ENCODE data around the gene KIF13A. TPM values are rescaled to one million over a fixed set of nuclear protein-coding genes. Genes with fewer than 3 reads are reported as not detected.

Gene KIF13A
- total RNA-seq, 5 donors from 2014 or later (not counting 1 experiment from before 2014, with no cell fraction given) = 0.55 to 2.0 (median 0.92) TPM

- H3K4me3 ChIP-seq (ENCODE audit: control insufficient read depth in 1 of 2, extremely low read depth in 1 of 2, low read length in 1 of 2) = no peak overlapping the region
- H3K4me1 Mint-ChIP-seq = no peaks in the 10 kb centered on the region
- no peaks in the 10 kb centered on the region for H3K9me3 ChIP-seq
- H3K36me3 ChIP-seq (ENCODE audit: control insufficient read depth in 2 of 2, extremely low read depth in 1 of 2, insufficient read depth in 1 of 2, low read length in 1 of 2) = no peaks in the 10 kb centered on the region
- no peaks in the 10 kb centered on the region for H3K9me3 Mint-ChIP-seq
- H3K27ac Mint-ChIP-seq = no peak overlapping the region
- no peaks in the 10 kb centered on the region for H3K36me3 Mint-ChIP-seq
- DNase-seq (no peak), ATAC-seq (replicated peaks in 1 of 4) (no peak)
- H3K4me1 ChIP-seq (ENCODE audit: control insufficient read depth in 1 of 2, extremely low read depth in 1 of 2, insufficient read depth in 2 of 2, low read length in 2 of 2) = no peaks in the 10 kb centered on the region
- no peak overlapping the region for H3K4me3 Mint-ChIP-seq
- H3K27ac ChIP-seq (ENCODE audit: low read length) = no peak overlapping the region
- peaks cover 0 to 10% of the 10 kb centered on the region in 2 experiments for H3K27me3 ChIP-seq (replicated peaks in 1 of 2; ENCODE audit: control insufficient read depth in 2 of 2, extremely low read depth in 1 of 2, insufficient read depth in 2 of 2, low read length in 1 of 2)
- 67% methylated on average over 2 of the region's 4 CpGs for WGBS (ENCODE audit: insufficient coverage)
- peaks cover 17 to 30% of the 10 kb centered on the region in 2 donors for H3K27me3 Mint-ChIP-seq
- ChIA-PET POLR2A (interaction anchor here in 1 of 2 donors (0.6 kb wide), 1 partner anchor 1176 kb away, joined by 3 read pairs; no protein-coding TSS in a partner anchor), CTCF (no interaction called here)
Measured at GRCh38 chr6:17957904-17958620, 29.4 kb downstream of the KIF13A start.

DNA sequence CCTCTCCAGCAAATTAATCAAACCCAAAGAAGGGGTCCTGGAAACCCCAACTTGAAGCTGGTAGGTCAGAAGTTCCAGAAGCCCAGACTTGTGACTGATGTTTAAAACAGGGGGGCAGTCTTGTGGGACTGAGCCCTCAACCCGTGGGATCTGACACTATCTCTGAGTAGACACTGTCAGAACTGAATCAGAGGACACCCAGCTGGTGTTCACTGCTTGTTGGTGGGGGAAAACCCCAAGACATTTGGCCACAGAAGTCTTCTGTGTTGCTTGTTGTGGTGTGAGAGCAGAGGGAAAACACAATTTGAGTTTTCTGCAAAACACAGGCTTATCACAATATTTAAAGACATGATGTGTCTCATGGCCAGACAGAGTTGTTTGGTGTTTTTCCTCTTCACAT lies 29.9 kb downstream of the KIF13A start:
- H3K27me3 ChIP-seq (replicated peaks in 1 of 2; ENCODE audit: control insufficient read depth in 2 of 2, extremely low read depth in 1 of 2, insufficient read depth in 2 of 2, low read length in 1 of 2) = peaks cover 0 to 9% of the 10 kb centered on the region in 2 experiments
- H3K27me3 Mint-ChIP-seq = peaks cover 17 to 27% of the 10 kb centered on the region in 2 donors
- no peaks in the 10 kb centered on the region for H3K4me1 ChIP-seq (ENCODE audit: control insufficient read depth in 1 of 2, extremely low read depth in 1 of 2, insufficient read depth in 2 of 2, low read length in 2 of 2)
- ATAC-seq (replicated peaks in 1 of 4) (no peak), DNase-seq (peak in 1 of 35 experiments; percentile 2)
- no peaks in the 10 kb centered on the region for H3K9me3 ChIP-seq
- H3K36me3 Mint-ChIP-seq = no peaks in the 10 kb centered on the region
- no peak overlapping the region for H3K4me3 ChIP-seq (ENCODE audit: control insufficient read depth in 1 of 2, extremely low read depth in 1 of 2, low read length in 1 of 2)
- no peaks in the 10 kb centered on the region for H3K36me3 ChIP-seq (ENCODE audit: control insufficient read depth in 2 of 2, extremely low read depth in 1 of 2, insufficient read depth in 1 of 2, low read length in 1 of 2)
- H3K4me3 Mint-ChIP-seq = no peak overlapping the region
- H3K27ac Mint-ChIP-seq = no peak overlapping the region
- no peaks in the 10 kb centered on the region for H3K4me1 Mint-ChIP-seq
- no CpG with 5 or more reads among the region's 1 CpG for WGBS (ENCODE audit: insufficient coverage)
- H3K27ac ChIP-seq (ENCODE audit: low read length) = no peak overlapping the region
- no peaks in the 10 kb centered on the region for H3K9me3 Mint-ChIP-seq
- ChIA-PET CTCF (no interaction called here), POLR2A (interaction anchor here in 1 of 2 donors (0.6 kb wide), 1 partner anchor 1175 kb away, joined by 3 read pairs; no protein-coding TSS in a partner anchor)

DNA sequence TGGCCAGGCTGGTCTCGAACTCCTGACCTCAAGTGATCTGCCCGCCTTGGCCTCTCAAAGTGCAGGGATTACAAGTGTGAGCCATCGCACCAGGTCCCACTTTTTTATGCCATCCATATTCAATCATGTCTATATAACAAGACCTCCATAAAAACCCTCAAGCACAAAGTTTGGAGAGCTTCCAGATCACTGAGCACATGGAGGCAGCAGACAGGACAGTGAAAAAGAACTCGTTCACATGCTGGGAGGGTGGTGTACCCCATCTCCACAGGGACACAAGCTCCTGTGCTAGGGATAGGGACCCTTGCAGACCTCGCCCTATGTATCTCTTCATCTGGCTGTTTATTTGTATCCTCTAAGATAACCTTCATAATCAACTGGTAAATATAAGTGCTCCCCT lies 30.3 kb downstream of the KIF13A start:
- DNase-seq = no peak
- H3K4me3 Mint-ChIP-seq = no peak overlapping the region
- no peaks in the 10 kb centered on the region for H3K9me3 Mint-ChIP-seq
- no peaks in the 10 kb centered on the region for H3K4me1 Mint-ChIP-seq
- peaks cover 17 to 24% of the 10 kb centered on the region in 2 donors for H3K27me3 Mint-ChIP-seq
- no peaks in the 10 kb centered on the region for H3K9me3 ChIP-seq
- H3K27ac ChIP-seq (ENCODE audit: low read length) = no peak overlapping the region
- ATAC-seq (replicated peaks in 1 of 4) = no peak
- H3K4me3 ChIP-seq (ENCODE audit: control insufficient read depth in 1 of 2, extremely low read depth in 1 of 2, low read length in 1 of 2) = no peak overlapping the region
- ChIA-PET CTCF (no interaction called here), POLR2A (no interaction called here)
- WGBS (ENCODE audit: insufficient coverage) = 61% methylated on average over 2 of the region's 5 CpGs
- no peaks in the 10 kb centered on the region for H3K36me3 Mint-ChIP-seq
- no peaks in the 10 kb centered on the region for H3K4me1 ChIP-seq (ENCODE audit: control insufficient read depth in 1 of 2, extremely low read depth in 1 of 2, insufficient read depth in 2 of 2, low read length in 2 of 2)
- H3K27ac Mint-ChIP-seq = no peak overlapping the region
- H3K27me3 ChIP-seq (replicated peaks in 1 of 2; ENCODE audit: control insufficient read depth in 2 of 2, extremely low read depth in 1 of 2, insufficient read depth in 2 of 2, low read length in 1 of 2) = peaks cover 0 to 5% of the 10 kb centered on the region in 2 experiments
- H3K36me3 ChIP-seq (ENCODE audit: control insufficient read depth in 2 of 2, extremely low read depth in 1 of 2, insufficient read depth in 1 of 2, low read length in 1 of 2) = no peaks in the 10 kb centered on the region

DNA sequence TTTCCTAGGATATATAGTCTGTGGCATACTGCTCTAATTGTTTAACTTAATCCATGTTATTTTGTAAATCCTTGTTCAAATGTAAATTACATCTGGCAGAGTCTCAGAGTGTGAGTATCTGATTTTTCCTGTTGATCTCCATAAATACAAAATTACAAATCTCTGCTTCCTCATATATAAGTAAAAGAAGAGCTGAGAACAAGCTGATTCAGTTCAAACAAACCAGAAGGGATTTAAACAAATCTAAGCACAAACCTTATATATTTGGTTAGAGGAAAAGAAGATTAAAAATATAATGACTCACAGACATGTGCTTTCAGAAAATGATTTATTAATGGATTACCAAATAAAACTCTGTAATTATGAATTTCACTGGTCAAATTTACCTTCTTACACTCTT lies 37.3 kb downstream of the KIF13A start:
- H3K4me3 ChIP-seq (ENCODE audit: control insufficient read depth in 1 of 2, extremely low read depth in 1 of 2, low read length in 1 of 2) = no peak overlapping the region
- no peaks in the 10 kb centered on the region for H3K9me3 ChIP-seq
- Mint-ChIP-seq H3K9me3 (no peaks in the 10 kb centered on the region), H3K27me3 (peaks cover 4 to 5% of the 10 kb centered on the region in 2 donors), H3K4me3 (no peak overlapping the region), H3K36me3 (peaks cover 3% of the 10 kb centered on the region), H3K27ac (no peak overlapping the region), H3K4me1 (no peaks in the 10 kb centered on the region)
- no peaks in the 10 kb centered on the region for H3K36me3 ChIP-seq (ENCODE audit: control insufficient read depth in 2 of 2, extremely low read depth in 1 of 2, insufficient read depth in 1 of 2, low read length in 1 of 2)
- H3K27ac ChIP-seq (ENCODE audit: low read length) = no peak overlapping the region
- ATAC-seq (replicated peaks in 1 of 4) = no peak
- peaks cover 0 to 5% of the 10 kb centered on the region in 2 experiments for H3K27me3 ChIP-seq (replicated peaks in 1 of 2; ENCODE audit: control insufficient read depth in 2 of 2, extremely low read depth in 1 of 2, insufficient read depth in 2 of 2, low read length in 1 of 2)
- ChIA-PET POLR2A (no interaction called here), CTCF (no interaction called here)
- H3K4me1 ChIP-seq (ENCODE audit: control insufficient read depth in 1 of 2, extremely low read depth in 1 of 2, insufficient read depth in 2 of 2, low read length in 2 of 2) = no peaks in the 10 kb centered on the region
- no peak for DNase-seq

GRCh38 chr6:17949168-17949567 lies 38.3 kb downstream of the KIF13A start:
- Histone ChIP-seq H3K9me3 (no peaks in the 10 kb centered on the region), H3K27ac (ENCODE audit: low read length) (no peak overlapping the region), H3K4me1 (ENCODE audit: control insufficient read depth in 1 of 2, extremely low read depth in 1 of 2, insufficient read depth in 2 of 2, low read length in 2 of 2) (no peaks in the 10 kb centered on the region), H3K4me3 (ENCODE audit: control insufficient read depth in 1 of 2, extremely low read depth in 1 of 2, low read length in 1 of 2) (no peak overlapping the region), H3K27me3 (replicated peaks in 1 of 2; ENCODE audit: control insufficient read depth in 2 of 2, extremely low read depth in 1 of 2, insufficient read depth in 2 of 2, low read length in 1 of 2) (peaks cover 0 to 2% of the 10 kb centered on the region in 2 experiments), H3K36me3 (ENCODE audit: control insufficient read depth in 2 of 2, extremely low read depth in 1 of 2, insufficient read depth in 1 of 2, low read length in 1 of 2) (no peaks in the 10 kb centered on the region)
- DNase-seq (no peak), ATAC-seq (replicated peaks in 1 of 4) (no peak)
- POLR2A ChIA-PET = no interaction called here
- no CpG with 5 or more reads among the region's 2 CpGs for WGBS (ENCODE audit: insufficient coverage)
- peaks cover 3% of the 10 kb centered on the region for H3K36me3 Mint-ChIP-seq
- CTCF ChIA-PET = no interaction called here
- H3K9me3 Mint-ChIP-seq = no peaks in the 10 kb centered on the region
- H3K4me3 Mint-ChIP-seq = no peak overlapping the region
- H3K4me1 Mint-ChIP-seq = no peaks in the 10 kb centered on the region
- peaks cover 5 to 8% of the 10 kb centered on the region in 2 donors for H3K27me3 Mint-ChIP-seq
- no peak overlapping the region for H3K27ac Mint-ChIP-seq

- H3K4me3 ChIP-seq (ENCODE audit: control insufficient read depth in 1 of 2, extremely low read depth in 1 of 2, low read length in 1 of 2) = no peak overlapping the region
- Mint-ChIP-seq H3K4me1 (no peaks in the 10 kb centered on the region), H3K27me3 (peaks cover 8 to 10% of the 10 kb centered on the region in 2 donors), H3K36me3 (peaks cover 3% of the 10 kb centered on the region), H3K27ac (no peak overlapping the region), H3K9me3 (no peaks in the 10 kb centered on the region), H3K4me3 (no peak overlapping the region)
- H3K4me1 ChIP-seq (ENCODE audit: control insufficient read depth in 1 of 2, extremely low read depth in 1 of 2, insufficient read depth in 2 of 2, low read length in 2 of 2) = no peaks in the 10 kb centered on the region
- no peak overlapping the region for H3K27ac ChIP-seq (ENCODE audit: low read length)
- H3K27me3 ChIP-seq (replicated peaks in 1 of 2; ENCODE audit: control insufficient read depth in 2 of 2, extremely low read depth in 1 of 2, insufficient read depth in 2 of 2, low read length in 1 of 2) = peaks cover 0 to 2% of the 10 kb centered on the region in 2 experiments
- no peaks in the 10 kb centered on the region for H3K9me3 ChIP-seq
- no peaks in the 10 kb centered on the region for H3K36me3 ChIP-seq (ENCODE audit: control insufficient read depth in 2 of 2, extremely low read depth in 1 of 2, insufficient read depth in 1 of 2, low read length in 1 of 2)
- no peak for ATAC-seq (replicated peaks in 1 of 4)
- WGBS (ENCODE audit: insufficient coverage) = no CpG with 5 or more reads among the region's 7 CpGs
- no peak for DNase-seq
- ChIA-PET POLR2A (no interaction called here), CTCF (no interaction called here)
Measured at GRCh38 chr6:17948725-17949124, 38.7 kb downstream of the KIF13A start.

Data from T-cell (primary cell).